H1 (cell line): ENCODE data around the gene ADCY2. TPM values are rescaled to one million over a fixed set of nuclear protein-coding genes. Genes with fewer than 3 reads are reported as not detected.

Experiments
- CTCF ChIA-PET: fragments of 300-600 bp; sonication (Branson Sonifier 250); formaldehyde crosslinking; loops from one replicate; lab custom pipeline; 2021; ENCODE audit not compliant: partially characterized antibody; lab: Charles Lee
- POLR2A ChIA-PET: fragments of 300-600 bp; sonication (Branson Sonifier 250); formaldehyde crosslinking; loops from one replicate; lab custom pipeline; 2021; ENCODE audit warnings: inconsistent platforms; ENCODE audit not compliant: partially characterized antibody; lab: Charles Lee
- DNase-seq, 2 experiments: peaks; one replicate each; pipeline versions ENCODE4 v3.0.0 to v3.0.0-alpha.2; 2010 to 2022; ENCODE audit warnings: low spot score in 2 of 2, low read depth in 1 of 2, mixed read lengths in 1 of 2
- FAIRE-seq: peaks from 2 replicates; lab custom pipeline; 2011; peaks lifted over from hg19 to GRCh38; lab: Jason Lieb, UNC
- H2AFZ ChIP-seq: 2 replicates; pipeline ENCODE4 v1.8.1; 2012; ENCODE audit warnings: low read length, inconsistent platforms
- H2AK5ac ChIP-seq: 2 replicates; pipeline ENCODE4 v1.6.1; 2013; ENCODE audit warnings: low read depth, low read length
- H2BK120ac ChIP-seq: replicated peaks from 2 replicates; pipeline ENCODE3; 2013; ENCODE audit warnings: low read depth, low read length, inconsistent platforms
- H2BK12ac ChIP-seq: 2 replicates; pipeline ENCODE4 v1.6.1; 2013; ENCODE audit warnings: low read depth, low read length
- H2BK15ac ChIP-seq: 2 replicates; pipeline ENCODE4 v1.6.1; 2013; ENCODE audit warnings: low read length
- H2BK20ac ChIP-seq: 2 replicates; pipeline ENCODE4 v1.6.1; 2013; ENCODE audit warnings: low read length
- H2BK5ac ChIP-seq: 2 replicates; pipeline ENCODE4 v1.6.1; 2013; ENCODE audit warnings: low read depth, low read length
- H3K14ac ChIP-seq: 2 replicates; pipeline ENCODE4 v1.6.1; 2013; ENCODE audit warnings: inconsistent platforms; ENCODE audit not compliant: insufficient read length
- H3K18ac ChIP-seq: 2 replicates; pipeline ENCODE4 v1.6.1; 2013; ENCODE audit warnings: low read length; ENCODE audit errors: extremely low read depth
- H3K23ac ChIP-seq: 2 replicates; pipeline ENCODE4 v1.6.1; 2013; ENCODE audit warnings: inconsistent platforms; ENCODE audit not compliant: insufficient read length
- H3K23me2 ChIP-seq: 2 replicates; pipeline ENCODE4 v1.6.1; 2013; ENCODE audit warnings: low read depth, low read length
- H3K27ac ChIP-seq: 2 replicates; pipeline ENCODE4 v1.6.1; 2011; ENCODE audit warnings: low read depth, low read length, inconsistent platforms
- H3K27me3 ChIP-seq, 4 experiments: replicated peaks in 1 of 4; 1 replicate in 1 of 4; 2 replicates in 3 of 4; pipeline versions ENCODE4 v1.6.1 to v1.8.1; 2011 to 2013; ENCODE audit warnings: low read length in 3 of 4, mild to moderate bottlenecking in 3 of 4, inconsistent platforms in 2 of 4, mixed read lengths in 2 of 4, moderate library complexity in 1 of 4; ENCODE audit not compliant: control insufficient read depth in 3 of 4, insufficient read depth in 3 of 4; ENCODE audit errors: extremely low read depth in 1 of 4
- H3K36me3 ChIP-seq, 4 experiments: 2 replicates each; pipeline versions ENCODE4 v1.6.1 to v1.8.1; 2011 to 2013; ENCODE audit warnings: mild to moderate bottlenecking in 4 of 4, low read length in 3 of 4, moderate library complexity in 2 of 4, control low read depth in 1 of 4, inconsistent platforms in 1 of 4; ENCODE audit not compliant: insufficient read depth in 4 of 4, control insufficient read depth in 2 of 4
- H3K4ac ChIP-seq: replicated peaks from 2 replicates; pipeline ENCODE3; 2013; ENCODE audit warnings: low read length, low read depth, mixed read lengths, inconsistent platforms; ENCODE audit not compliant: insufficient read length
- H3K4me1 ChIP-seq, 4 experiments: replicated peaks in 1 of 4; 1 replicate in 1 of 4; 2 replicates in 3 of 4; pipeline versions ENCODE4 v1.6.1 to v1.8.1; 2011 to 2013; ENCODE audit warnings: low read length in 3 of 4, inconsistent platforms in 2 of 4, mixed read lengths in 1 of 4; ENCODE audit not compliant: insufficient read depth in 4 of 4, control insufficient read depth in 3 of 4
- H3K4me2 ChIP-seq, 2 experiments: 2 replicates each; pipeline versions ENCODE4 v1.6.1 to v1.8.1; 2011 to 2013; ENCODE audit warnings: low read depth in 2 of 2, low read length in 2 of 2, control low read depth in 1 of 2, inconsistent platforms in 1 of 2, mild to moderate bottlenecking in 1 of 2; ENCODE audit not compliant: insufficient read depth in 1 of 2
- H3K4me3 ChIP-seq, 4 experiments: fragments of 200-600, 300-600 bp in 1 of 4; sonication (generic), shearing (Covaris generic), sonication (Bioruptor Twin) in 1 of 4; 2 replicates each; pipeline versions ENCODE4 v1.5.1 to v1.8.1; 2011 to 2016; ENCODE audit warnings: low read length in 4 of 4, low read depth in 3 of 4, control low read depth in 2 of 4, inconsistent platforms in 2 of 4, mild to moderate bottlenecking in 2 of 4, mixed read lengths in 1 of 4, moderate library complexity in 1 of 4; ENCODE audit not compliant: insufficient read depth in 2 of 4; ENCODE audit errors: extremely low read depth in 1 of 4
- H3K56ac ChIP-seq: replicated peaks from 2 replicates; pipeline ENCODE3; 2013; ENCODE audit warnings: low read depth, mild to moderate bottlenecking, mixed read lengths, low read length, inconsistent platforms; ENCODE audit not compliant: insufficient read length
- H3K79me1 ChIP-seq: 2 replicates; pipeline ENCODE4 v1.6.1; 2013; ENCODE audit warnings: low read depth, low read length, control low read depth
- H3K79me2 ChIP-seq, 2 experiments: 2 replicates each; pipeline versions ENCODE4 v1.6.1 to v1.8.1; 2012 to 2013; ENCODE audit warnings: low read length in 2 of 2, mild to moderate bottlenecking in 2 of 2, inconsistent platforms in 1 of 2; ENCODE audit not compliant: insufficient read depth in 2 of 2, control insufficient read depth in 1 of 2
- H3K9ac ChIP-seq, 4 experiments: replicated peaks in 1 of 4; 1 replicate in 1 of 4; 2 replicates in 3 of 4; pipeline versions ENCODE4 v1.6.1 to v1.8.1; 2011 to 2013; ENCODE audit warnings: low read depth in 3 of 4, low read length in 3 of 4, control low read depth in 2 of 4, mild to moderate bottlenecking in 2 of 4, moderate library complexity in 2 of 4, inconsistent platforms in 1 of 4; ENCODE audit errors: extremely low read depth in 1 of 4
- H3K9me3 ChIP-seq, 2 experiments: 2 replicates each; pipeline versions ENCODE4 v1.6.1 to v1.8.1; 2012 to 2013; ENCODE audit warnings: mild to moderate bottlenecking in 2 of 2, moderate library complexity in 2 of 2, control low read depth in 1 of 2, inconsistent platforms in 1 of 2, low read depth in 1 of 2, low read length in 1 of 2, mixed read lengths in 1 of 2; ENCODE audit not compliant: insufficient read depth in 2 of 2
- H4K20me1 ChIP-seq, 2 experiments: replicated peaks in 1 of 2; 2 replicates each; pipeline versions ENCODE3 to v1.8.1; 2011 to 2013; ENCODE audit warnings: inconsistent platforms in 2 of 2, low read length in 2 of 2, mild to moderate bottlenecking in 1 of 2; ENCODE audit not compliant: insufficient read depth in 2 of 2, control insufficient read depth in 1 of 2
- H4K5ac ChIP-seq: 2 replicates; pipeline ENCODE4 v1.6.1; 2013; ENCODE audit warnings: low read length, low read depth, mixed read lengths, inconsistent platforms; ENCODE audit not compliant: insufficient read length
- H4K8ac ChIP-seq: 2 replicates; pipeline ENCODE4 v1.8.0; 2013; ENCODE audit warnings: mild to moderate bottlenecking, moderate library complexity, low read length, inconsistent platforms; ENCODE audit not compliant: insufficient read depth; ENCODE audit errors: extremely low read depth
- H4K91ac ChIP-seq: replicated peaks from 2 replicates; pipeline ENCODE3; 2013; ENCODE audit warnings: low read length, mixed read lengths, inconsistent platforms; ENCODE audit not compliant: insufficient read length
- BACH1 ChIP-seq: IDR thresholded peaks from 2 replicates; pipeline ENCODE4 v1.6.1; 2012; ENCODE audit warnings: low read length, improper control_type of control experiment
- BCL11A ChIP-seq, 2 experiments: IDR thresholded peaks; one replicate each; pipeline ENCODE4 v1.6.1; 2011; ENCODE audit warnings: low read depth in 2 of 2, low read length in 2 of 2, mild to moderate bottlenecking in 2 of 2
- EGR1 ChIP-seq: IDR thresholded peaks from 2 replicates; pipeline ENCODE4 v1.6.1; 2011; ENCODE audit warnings: low read depth, low read length, borderline replicate concordance
- GTF2F1 ChIP-seq: IDR thresholded peaks from 2 replicates; pipeline ENCODE4 v1.6.1; 2012; ENCODE audit warnings: low read depth, low read length, improper control_type of control experiment, borderline replicate concordance
- HDAC6 ChIP-seq: IDR thresholded peaks from one replicate; pipeline ENCODE4 v1.7.1; 2012; ENCODE audit warnings: low read depth, mild to moderate bottlenecking, inconsistent platforms, low read length, moderate library complexity
- JUND ChIP-seq: IDR thresholded peaks from 2 replicates; pipeline ENCODE4 v1.6.1; 2011; ENCODE audit warnings: mild to moderate bottlenecking, improper control_type of control experiment, low read length
- KDM5A ChIP-seq: fragments of 200-600 bp; IDR thresholded peaks from 2 replicates; pipeline ENCODE4 v1.7.1; 2012; ENCODE audit warnings: mild to moderate bottlenecking, low read length, inconsistent platforms, mixed read lengths
- POU5F1 ChIP-seq: IDR thresholded peaks from 2 replicates; pipeline ENCODE4 v1.6.1; 2011; ENCODE audit warnings: low read depth, mild to moderate bottlenecking, low read length, moderate library complexity
- RBBP5 ChIP-seq: IDR thresholded peaks from 2 replicates; pipeline ENCODE4 v1.7.1; 2012; ENCODE audit warnings: low read depth, mild to moderate bottlenecking, inconsistent platforms, low read length, moderate library complexity, borderline replicate concordance
- RFX5 ChIP-seq: IDR thresholded peaks from 2 replicates; pipeline ENCODE4 v1.6.1; 2011; ENCODE audit warnings: low read depth, low read length, improper control_type of control experiment, borderline replicate concordance
- RXRA ChIP-seq: IDR thresholded peaks from 2 replicates; pipeline ENCODE4 v1.6.1; 2011; ENCODE audit warnings: low read depth, mild to moderate bottlenecking, low read length, moderate library complexity; ENCODE audit not compliant: insufficient read depth
- SP2 ChIP-seq: IDR thresholded peaks from 2 replicates; pipeline ENCODE4 v1.6.1; 2012; ENCODE audit warnings: mild to moderate bottlenecking, low read length, inconsistent platforms
- WGBS, 2 experiments: shearing (Covaris generic) in 1 of 2; methylation state at CpG; one replicate each; pipeline versions ENCODE4 v1.1.6 to v1.1.7; 2013 to 2015; ENCODE audit warnings: low lambda C conversion rate in 2 of 2, mixed read lengths in 2 of 2, inconsistent platforms in 1 of 2, low coverage in 1 of 2, missing lambda C conversion rate in 1 of 2; ENCODE audit not compliant: insufficient replicate concordance in 2 of 2, insufficient coverage in 1 of 2, insufficient read length in 1 of 2; ENCODE audit errors: extremely low coverage in 1 of 2, missing lambda C conversion rate in 1 of 2; 5-methylcytosine and 5-hydroxymethylcytosine counted together
- polyA plus RNA-seq, 7 experiments: library from polyadenylated mRNA; depleted of rRNA in 3 of 7; stranded (reverse) in 5 of 7; unstranded in 2 of 7; fragments of >200 nt in 5 of 7; fragments of 200-250 nt in 2 of 7; gene quantifications; 1 replicate in 5 of 7; 2 replicates in 1 of 7; 4 replicates in 1 of 7; pipeline versions ENCODE4 v1.2.1 to v1.2.3, GENCODE V29; 2011 to 2013; ENCODE audit warnings: missing spikeins in 2 of 7, mixed read lengths in 2 of 7
- total RNA-seq: library from RNA; stranded (reverse); fragmentation: NEBNext Ultra II Directional; extraction: Animal tissue kit (Norgen Biotek cat#: 25700); gene quantifications from 2 replicates; pipeline ENCODE4 v1.2.1, GENCODE V29; 2021
- TF ChIP-seq, protein P1 (sequence below): IDR thresholded peaks from 2 replicates; pipeline ENCODE4 v1.6.1; 2012; ENCODE audit warnings: low read length, inconsistent platforms

Gene ADCY2
- total and polyA plus RNA-seq, 2 of the 8 experiments (the other 6 are each of a cell fraction or from before 2014, with no cell fraction given): 35.8 to 122 TPM

DNA sequence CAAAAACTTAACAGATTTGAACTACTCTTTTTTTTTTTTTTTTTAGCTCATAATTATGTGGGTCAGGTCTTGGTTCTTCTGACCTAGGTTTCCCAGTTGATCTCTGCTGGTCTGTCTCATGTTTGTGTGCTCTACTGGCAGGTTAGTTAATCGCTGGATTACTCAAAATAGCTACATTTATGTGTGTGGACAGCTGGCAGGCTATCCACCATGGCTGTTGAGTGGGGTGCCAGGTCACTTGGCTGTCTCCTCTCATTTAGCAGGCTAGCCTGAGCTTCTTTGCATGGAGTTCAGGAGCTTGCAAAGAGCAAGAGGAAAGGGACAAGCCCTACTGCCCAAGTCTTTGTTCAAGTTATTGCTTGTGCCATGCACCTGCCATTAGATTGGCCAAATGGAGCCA is 9.3 kb downstream of the ADCY2 start:
- Histone ChIP-seq H3K36me3 (peaks cover 0 to 3% (median 0%) of the 10 kb centered on the region in 4 experiments; a peak in 2 of 8 replicates), H2AFZ (no peak overlapping the region), H2BK15ac (no peak overlapping the region), H3K9ac (no peak overlapping the region), H3K14ac (no peak overlapping the region), H4K8ac (no peak overlapping the region), H3K4me2 (no peak overlapping the region; a peak in 1 of 4 replicates), H3K18ac (no peak overlapping the region), H4K5ac (no peak overlapping the region), H2BK12ac (no peak overlapping the region), H3K27me3 (no peaks in the 10 kb centered on the region), H3K4ac (no peak overlapping the region), H3K79me1 (peaks cover 16% of the 10 kb centered on the region), H3K4me3 (no peak overlapping the region), H3K27ac (no peak overlapping the region), H3K4me1 (peaks cover 7 to 17% (median 14%) of the 10 kb centered on the region in 4 experiments; a peak in 4 of 7 replicates), H3K56ac (no peak overlapping the region), H4K91ac (no peak overlapping the region), H3K79me2 (peaks cover 18 to 100% of the 10 kb centered on the region in 2 experiments), H2BK20ac (no peak overlapping the region), H4K20me1 (peaks cover 2 to 5% of the 10 kb centered on the region in 2 experiments), H3K9me3 (0 out of 4 replicates have a peak, but pooled peaks cover 0 to 2% of the 10 kb centered on the region in 2 experiments), H3K23me2 (no peaks in the 10 kb centered on the region), H2AK5ac (no peak overlapping the region), H2BK120ac (no peak overlapping the region), H2BK5ac (no peak overlapping the region), H3K23ac (no peak overlapping the region)
- POLR2A ChIA-PET: interaction anchor here (1.0 to 2.9 kb wide), 3 partner anchors 9 to 64 kb away, joined by 3 to 28 read pairs (median 8); partner anchors contain the start of gene ADCY2
- CTCF ChIA-PET: interaction anchor here (1.0 to 3.6 kb wide), 3 partner anchors 10 to 194 kb away, joined by 3 to 16 read pairs (median 3); partner anchors contain the start of gene ADCY2
- no peak for DNase-seq
- WGBS, 2 experiments: 92% methylated on average over 1 of the region's 1 CpG; no CpG with 5 or more reads in 1 of the 2 experiments
- no peak for FAIRE-seq
- TF ChIP-seq POU5F1: no peak
- TF ChIP-seq HDAC6: no peak
- no peak for TF ChIP-seq GTF2F1
- no peak for TF ChIP-seq RFX5
- TF ChIP-seq JUND: no peak
- TF ChIP-seq, protein P1, sequence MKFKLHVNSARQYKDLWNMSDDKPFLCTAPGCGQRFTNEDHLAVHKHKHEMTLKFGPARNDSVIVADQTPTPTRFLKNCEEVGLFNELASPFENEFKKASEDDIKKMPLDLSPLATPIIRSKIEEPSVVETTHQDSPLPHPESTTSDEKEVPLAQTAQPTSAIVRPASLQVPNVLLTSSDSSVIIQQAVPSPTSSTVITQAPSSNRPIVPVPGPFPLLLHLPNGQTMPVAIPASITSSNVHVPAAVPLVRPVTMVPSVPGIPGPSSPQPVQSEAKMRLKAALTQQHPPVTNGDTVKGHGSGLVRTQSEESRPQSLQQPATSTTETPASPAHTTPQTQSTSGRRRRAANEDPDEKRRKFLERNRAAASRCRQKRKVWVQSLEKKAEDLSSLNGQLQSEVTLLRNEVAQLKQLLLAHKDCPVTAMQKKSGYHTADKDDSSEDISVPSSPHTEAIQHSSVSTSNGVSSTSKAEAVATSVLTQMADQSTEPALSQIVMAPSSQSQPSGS: no peak
- TF ChIP-seq EGR1: no peak
- TF ChIP-seq RBBP5: no peak
- TF ChIP-seq RXRA: no peak
- TF ChIP-seq BCL11A (IDR thresholded peaks at IDR 0.05; ENCODE audit: low read depth in 2 of 2, low read length in 2 of 2): no peak
- no peak for TF ChIP-seq SP2
- no peak for TF ChIP-seq BACH1
- TF ChIP-seq KDM5A: no peak
